Body of pancreas (tissue), 4 donors: ENCODE results near the gene AP3D1. TPM values are rescaled to one million over a fixed set of nuclear protein-coding genes. Genes with fewer than 3 reads are reported as not detected.
A peak's percentile ranks its signal among the peaks of the same experiment; 100 is the strongest.

Source experiments
- ATAC-seq: fragments of 150-250 bp; one replicate; pipeline ENCODE4 v1.9.1; 2016
- DNase-seq, 4 donors: peaks; one replicate each; pipeline ENCODE4 v3.0.0-alpha.2; 2019
- H3K27ac ChIP-seq, 4 donors: fragments of 200-600 bp; sonication (generic); 1 replicate in 3 of 4; 2 replicates in 1 of 4; pipeline versions ENCODE4 v1.5.1 to v1.6.1; 2016 to 2019; ENCODE audit warnings: mild to moderate bottlenecking in 1 of 4, mixed read lengths in 1 of 4, moderate library complexity in 1 of 4
- H3K27me3 ChIP-seq, 2 donors: fragments of 200-600 bp; sonication (generic); one replicate each; pipeline ENCODE4 v1.6.0; 2016; ENCODE audit warnings: mild to moderate bottlenecking in 1 of 2
- H3K36me3 ChIP-seq, 2 donors: fragments of 200-600 bp; sonication (generic); replicated peaks in 1 of 2; 2 replicates each; pipeline ENCODE4 v1.5.1; 2016; ENCODE audit warnings: low read depth in 2 of 2; ENCODE audit not compliant: insufficient read depth in 1 of 2
- H3K4me1 ChIP-seq: fragments of 200-600 bp; sonication (generic); one replicate; pipeline ENCODE4 v1.6.0; 2016
- H3K4me3 ChIP-seq, 2 donors: fragments of 200-600 bp; sonication (generic); 1 replicate in 1 of 2; 2 replicates in 1 of 2; pipeline ENCODE4 v1.5.1; 2016 to 2019
- H3K9me3 ChIP-seq, 3 donors: fragments of 200-600 bp; sonication (generic); 1 replicate in 2 of 3; 2 replicates in 1 of 3; pipeline ENCODE4 v1.5.1; 2016
- POLR2A ChIP-seq, 3 donors: fragments of 450-650 bp; IDR thresholded peaks; one replicate each; pipeline ENCODE4 v1.6.1; 2016; ENCODE audit warnings: antibody characterized with exemption in 3 of 3, mild to moderate bottlenecking in 2 of 3
- WGBS, 2 donors: methylation state at CpG; one replicate each; pipeline ENCODE4 v1.1.5; 2017; 5-methylcytosine and 5-hydroxymethylcytosine counted together
- intact Hi-C: fragments of 100-400 bp; cut with DNase I; formaldehyde crosslinking; loops from one replicate; pipeline ENCODE4 v1.15.1; 2023
- total RNA-seq, 2 donors: library from RNA; depleted of rRNA; stranded (reverse); fragments of >200 nt; gene quantifications; one replicate each; pipeline ENCODE4 v1.1.0, GENCODE V29; 2016
- TF ChIP-seq, protein P1 (sequence below), 7 experiments: fragments of 450-650 bp in 4 of 7; fragments of 200-600 bp in 3 of 7; sonication (generic) in 3 of 7; IDR thresholded peaks; one replicate each; pipeline ENCODE4 v1.5.1; 2016 to 2019; ENCODE audit warnings: antibody characterized with exemption in 7 of 7

Gene AP3D1
- total RNA-seq, 2 donors from 2014 or later: 77.0 to 124 TPM

GRCh38 chr19:2171349-2172145, 20.2 kb upstream of the AP3D1 start:
- peak; percentile 7 for ATAC-seq
- H3K36me3 ChIP-seq: no peaks in the 10 kb centered on the region
- TF ChIP-seq, protein P1, sequence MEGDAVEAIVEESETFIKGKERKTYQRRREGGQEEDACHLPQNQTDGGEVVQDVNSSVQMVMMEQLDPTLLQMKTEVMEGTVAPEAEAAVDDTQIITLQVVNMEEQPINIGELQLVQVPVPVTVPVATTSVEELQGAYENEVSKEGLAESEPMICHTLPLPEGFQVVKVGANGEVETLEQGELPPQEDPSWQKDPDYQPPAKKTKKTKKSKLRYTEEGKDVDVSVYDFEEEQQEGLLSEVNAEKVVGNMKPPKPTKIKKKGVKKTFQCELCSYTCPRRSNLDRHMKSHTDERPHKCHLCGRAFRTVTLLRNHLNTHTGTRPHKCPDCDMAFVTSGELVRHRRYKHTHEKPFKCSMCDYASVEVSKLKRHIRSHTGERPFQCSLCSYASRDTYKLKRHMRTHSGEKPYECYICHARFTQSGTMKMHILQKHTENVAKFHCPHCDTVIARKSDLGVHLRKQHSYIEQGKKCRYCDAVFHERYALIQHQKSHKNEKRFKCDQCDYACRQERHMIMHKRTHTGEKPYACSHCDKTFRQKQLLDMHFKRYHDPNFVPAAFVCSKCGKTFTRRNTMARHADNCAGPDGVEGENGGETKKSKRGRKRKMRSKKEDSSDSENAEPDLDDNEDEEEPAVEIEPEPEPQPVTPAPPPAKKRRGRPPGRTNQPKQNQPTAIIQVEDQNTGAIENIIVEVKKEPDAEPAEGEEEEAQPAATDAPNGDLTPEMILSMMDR (IDR thresholded peaks at IDR 0.05): peak in 2 of 7 experiments; percentile 12
- TF ChIP-seq POLR2A (IDR thresholded peaks at IDR 0.05): peak in 1 of 3 donors; percentile 40
- H3K4me1 ChIP-seq: peaks cover 81% of the 10 kb centered on the region
- 16 to 33% methylated on average over 6 to 24 of the region's 27 CpGs for WGBS, 2 donors
- peak overlapping the region; percentile 69 to 99 (median 97) for H3K27ac ChIP-seq
- intact Hi-C loops: loop anchor here (5.0 kb wide), 1 partner anchor 56 kb away; no protein-coding TSS in a partner anchor
- DNase-seq: peak; percentile 55 to 69 (median 62)
- no peaks in the 10 kb centered on the region for H3K9me3 ChIP-seq
- H3K4me3 ChIP-seq: no peak overlapping the region
- H3K27me3 ChIP-seq: no peaks in the 10 kb centered on the region

- Histone ChIP-seq H3K27ac (peak overlapping the region; percentile 69 to 99 (median 97)), H3K4me1 (peaks cover 83% of the 10 kb centered on the region), H3K4me3 (no peak overlapping the region), H3K27me3 (no peaks in the 10 kb centered on the region), H3K9me3 (no peaks in the 10 kb centered on the region), H3K36me3 (no peaks in the 10 kb centered on the region)
- WGBS, 2 donors: 56 to 60% methylated on average over 4 to 5 of the region's 5 CpGs
- no peak for DNase-seq
- TF ChIP-seq POLR2A (IDR thresholded peaks at IDR 0.05): no peak
- TF ChIP-seq, protein P1 (IDR thresholded peaks at IDR 0.05): no peak
- intact Hi-C loops: loop anchor here (5.0 kb wide), 1 partner anchor 56 kb away; no protein-coding TSS in a partner anchor
- ATAC-seq: no peak
These were observed 19.6 kb upstream of the AP3D1 start for GRCh38 chr19:2170987-2171348.

- ATAC-seq (no peak), DNase-seq (no peak)
- Histone ChIP-seq H3K4me3 (no peak overlapping the region), H3K36me3 (no peaks in the 10 kb centered on the region), H3K4me1 (peaks cover 91% of the 10 kb centered on the region), H3K27me3 (no peaks in the 10 kb centered on the region), H3K9me3 (no peaks in the 10 kb centered on the region), H3K27ac (peak overlapping the region; percentile 69 to 99 (median 97))
- TF ChIP-seq, protein P1 (IDR thresholded peaks at IDR 0.05): no peak
- no peak for TF ChIP-seq POLR2A (IDR thresholded peaks at IDR 0.05)
- intact Hi-C loops: loop anchor here (5.0 kb wide), 1 partner anchor 57 kb away; no protein-coding TSS in a partner anchor
- 80 to 88% methylated on average over 8 to 12 of the region's 12 CpGs for WGBS, 2 donors
These were observed 18.9 kb upstream of the AP3D1 start for GRCh38 chr19:2170219-2170618.

- H3K27ac ChIP-seq: peak overlapping the region; percentile 96 to 99 (median 97)
- DNase-seq (peak; percentile 97 to 99 (median 99)), ATAC-seq (peak; percentile 91)
- no peaks in the 10 kb centered on the region for H3K36me3 ChIP-seq
- H3K27me3 ChIP-seq: no peaks in the 10 kb centered on the region
- H3K4me1 ChIP-seq: peaks cover 93% of the 10 kb centered on the region
- intact Hi-C loops: no loop called here
- WGBS, 2 donors: 10 to 18% methylated on average over 15 to 24 of the region's 24 CpGs
- no peaks in the 10 kb centered on the region for H3K9me3 ChIP-seq
- TF ChIP-seq POLR2A (IDR thresholded peaks at IDR 0.05): peak; percentile 37 to 81 (median 74)
- TF ChIP-seq, protein P1 (IDR thresholded peaks at IDR 0.05): peak in 2 of 7 experiments; percentile 27 to 41
- H3K4me3 ChIP-seq: no peak overlapping the region
These were observed 17.5 kb upstream of the AP3D1 start for GRCh38 chr19:2168619-2169424.
